Mammary epithelial cell (primary cell): Measurements from ENCODE around the gene TMEM82.

Experiments used
- EZH2 ChIP-seq: IDR thresholded peaks from 2 replicates; pipeline ENCODE4 v1.6.1; 2012; ENCODE audit warnings: low read length, inconsistent platforms, borderline replicate concordance
- TF ChIP-seq, protein P1 (sequence below), 2 donors: IDR thresholded peaks in 1 of 2; conservative IDR thresholded peaks in 1 of 2; 2 replicates each; pipeline ENCODE4 v1.5.1; 2011 to 2012; ENCODE audit warnings: inconsistent platforms in 2 of 2, low read length in 2 of 2, mild to moderate bottlenecking in 2 of 2, control low read depth in 1 of 2, low read depth in 1 of 2; ENCODE audit not compliant: insufficient read depth in 1 of 2; ENCODE audit errors: extremely low read depth in 1 of 2

DNA sequence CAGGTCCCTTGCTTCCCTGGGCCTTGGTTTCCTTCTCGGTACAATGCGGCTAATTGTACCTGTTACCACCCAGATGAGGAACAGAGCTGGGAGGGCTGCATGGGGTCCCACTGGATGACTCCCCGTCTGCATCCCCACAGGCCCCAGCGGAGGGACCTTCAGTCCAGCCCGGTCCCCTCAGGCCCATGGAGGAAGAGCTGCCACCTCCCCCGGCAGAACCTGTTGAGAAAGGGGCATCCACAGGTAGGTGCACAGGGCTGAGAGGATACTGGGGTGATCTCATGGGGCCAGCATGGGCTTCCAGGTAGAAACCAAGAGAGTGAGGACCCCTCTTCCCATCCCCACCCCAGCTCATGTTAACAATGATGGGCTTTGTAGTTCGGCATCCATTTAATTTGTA lies 26.1 kb downstream of the TMEM82 start:
- TF ChIP-seq, protein P1, sequence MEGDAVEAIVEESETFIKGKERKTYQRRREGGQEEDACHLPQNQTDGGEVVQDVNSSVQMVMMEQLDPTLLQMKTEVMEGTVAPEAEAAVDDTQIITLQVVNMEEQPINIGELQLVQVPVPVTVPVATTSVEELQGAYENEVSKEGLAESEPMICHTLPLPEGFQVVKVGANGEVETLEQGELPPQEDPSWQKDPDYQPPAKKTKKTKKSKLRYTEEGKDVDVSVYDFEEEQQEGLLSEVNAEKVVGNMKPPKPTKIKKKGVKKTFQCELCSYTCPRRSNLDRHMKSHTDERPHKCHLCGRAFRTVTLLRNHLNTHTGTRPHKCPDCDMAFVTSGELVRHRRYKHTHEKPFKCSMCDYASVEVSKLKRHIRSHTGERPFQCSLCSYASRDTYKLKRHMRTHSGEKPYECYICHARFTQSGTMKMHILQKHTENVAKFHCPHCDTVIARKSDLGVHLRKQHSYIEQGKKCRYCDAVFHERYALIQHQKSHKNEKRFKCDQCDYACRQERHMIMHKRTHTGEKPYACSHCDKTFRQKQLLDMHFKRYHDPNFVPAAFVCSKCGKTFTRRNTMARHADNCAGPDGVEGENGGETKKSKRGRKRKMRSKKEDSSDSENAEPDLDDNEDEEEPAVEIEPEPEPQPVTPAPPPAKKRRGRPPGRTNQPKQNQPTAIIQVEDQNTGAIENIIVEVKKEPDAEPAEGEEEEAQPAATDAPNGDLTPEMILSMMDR (conservative IDR thresholded peaks at IDR 0.05 in 1 of 2, IDR thresholded peaks at IDR 0.05 in 1 of 2; ENCODE audit: extremely low read depth in 1 of 2, insufficient read depth in 1 of 2, low read depth in 1 of 2, low read length in 2 of 2): no peak
- TF ChIP-seq EZH2: no peak
